Neutrophil (primary cell): Measurements from ENCODE around the gene CNGA2.

Experiments used
- H3K27ac ChIP-seq: fragments of 200-600 bp; sonication (generic); 2 replicates; pipeline ENCODE4 v1.5.1; 2016; ENCODE audit warnings: mild to moderate bottlenecking, moderate library complexity
- H3K27me3 ChIP-seq: fragments of 200-600 bp; sonication (generic); 2 replicates; pipeline ENCODE4 v1.6.0; 2016; ENCODE audit warnings: mild to moderate bottlenecking
- H3K36me3 ChIP-seq: fragments of 200-600 bp; sonication (generic); 2 replicates; pipeline ENCODE4 v1.5.1; 2017
- H3K4me1 ChIP-seq, 2 experiments: fragments of 200-600 bp in 1 of 2; sonication (generic) in 1 of 2; 1 replicate in 1 of 2; 2 replicates in 1 of 2; pipeline versions ENCODE4 v1.5.1 to v1.6.1; 2013 to 2016; ENCODE audit warnings: low read depth in 1 of 2, low read length in 1 of 2, mild to moderate bottlenecking in 1 of 2, moderate library complexity in 1 of 2; ENCODE audit not compliant: control insufficient read depth in 1 of 2, insufficient read depth in 1 of 2
- H3K4me3 ChIP-seq, 2 experiments: fragments of 200-600 bp in 1 of 2; sonication (generic) in 1 of 2; 1 replicate in 1 of 2; 2 replicates in 1 of 2; pipeline ENCODE4 v1.5.1; 2013 to 2016; ENCODE audit warnings: low read depth in 1 of 2, low read length in 1 of 2, mild to moderate bottlenecking in 1 of 2, moderate library complexity in 1 of 2
- H3K9me3 ChIP-seq: fragments of 200-600 bp; sonication (generic); 2 replicates; pipeline ENCODE4 v1.5.1; 2016
- TF ChIP-seq, protein P1 (sequence below): fragments of 200-600 bp; sonication (generic); IDR thresholded peaks from 2 replicates; pipeline ENCODE4 v1.5.1; 2016; ENCODE audit warnings: antibody characterized with exemption

Gene CNGA2

DNA sequence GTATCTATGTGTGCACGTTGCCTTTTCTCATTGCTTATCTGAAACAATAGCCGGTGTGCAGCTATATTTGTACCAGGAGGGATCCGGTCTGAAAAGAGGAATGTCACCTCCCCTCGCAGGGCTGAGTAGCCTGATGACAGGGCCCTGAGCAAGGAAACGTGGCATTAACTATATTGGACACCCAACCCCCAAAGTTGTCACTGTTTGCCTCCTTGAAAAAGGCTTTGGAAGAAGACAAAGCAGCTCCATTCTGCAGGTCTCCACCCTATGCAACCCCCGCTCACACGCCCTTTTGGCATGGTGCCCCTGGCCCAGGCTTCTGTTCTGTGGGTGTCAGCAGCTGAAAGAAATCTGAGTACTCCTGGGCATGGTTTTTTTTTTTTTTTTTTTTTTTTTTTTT is 31.1 kb upstream of the CNGA2 start:
- Histone ChIP-seq H3K36me3 (no peaks in the 10 kb centered on the region), H3K4me1 (no peaks in the 10 kb centered on the region), H3K27ac (no peak overlapping the region), H3K27me3 (no peaks in the 10 kb centered on the region), H3K9me3 (no peaks in the 10 kb centered on the region), H3K4me3 (no peak overlapping the region)
- TF ChIP-seq, protein P1, sequence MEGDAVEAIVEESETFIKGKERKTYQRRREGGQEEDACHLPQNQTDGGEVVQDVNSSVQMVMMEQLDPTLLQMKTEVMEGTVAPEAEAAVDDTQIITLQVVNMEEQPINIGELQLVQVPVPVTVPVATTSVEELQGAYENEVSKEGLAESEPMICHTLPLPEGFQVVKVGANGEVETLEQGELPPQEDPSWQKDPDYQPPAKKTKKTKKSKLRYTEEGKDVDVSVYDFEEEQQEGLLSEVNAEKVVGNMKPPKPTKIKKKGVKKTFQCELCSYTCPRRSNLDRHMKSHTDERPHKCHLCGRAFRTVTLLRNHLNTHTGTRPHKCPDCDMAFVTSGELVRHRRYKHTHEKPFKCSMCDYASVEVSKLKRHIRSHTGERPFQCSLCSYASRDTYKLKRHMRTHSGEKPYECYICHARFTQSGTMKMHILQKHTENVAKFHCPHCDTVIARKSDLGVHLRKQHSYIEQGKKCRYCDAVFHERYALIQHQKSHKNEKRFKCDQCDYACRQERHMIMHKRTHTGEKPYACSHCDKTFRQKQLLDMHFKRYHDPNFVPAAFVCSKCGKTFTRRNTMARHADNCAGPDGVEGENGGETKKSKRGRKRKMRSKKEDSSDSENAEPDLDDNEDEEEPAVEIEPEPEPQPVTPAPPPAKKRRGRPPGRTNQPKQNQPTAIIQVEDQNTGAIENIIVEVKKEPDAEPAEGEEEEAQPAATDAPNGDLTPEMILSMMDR: no peak

DNA sequence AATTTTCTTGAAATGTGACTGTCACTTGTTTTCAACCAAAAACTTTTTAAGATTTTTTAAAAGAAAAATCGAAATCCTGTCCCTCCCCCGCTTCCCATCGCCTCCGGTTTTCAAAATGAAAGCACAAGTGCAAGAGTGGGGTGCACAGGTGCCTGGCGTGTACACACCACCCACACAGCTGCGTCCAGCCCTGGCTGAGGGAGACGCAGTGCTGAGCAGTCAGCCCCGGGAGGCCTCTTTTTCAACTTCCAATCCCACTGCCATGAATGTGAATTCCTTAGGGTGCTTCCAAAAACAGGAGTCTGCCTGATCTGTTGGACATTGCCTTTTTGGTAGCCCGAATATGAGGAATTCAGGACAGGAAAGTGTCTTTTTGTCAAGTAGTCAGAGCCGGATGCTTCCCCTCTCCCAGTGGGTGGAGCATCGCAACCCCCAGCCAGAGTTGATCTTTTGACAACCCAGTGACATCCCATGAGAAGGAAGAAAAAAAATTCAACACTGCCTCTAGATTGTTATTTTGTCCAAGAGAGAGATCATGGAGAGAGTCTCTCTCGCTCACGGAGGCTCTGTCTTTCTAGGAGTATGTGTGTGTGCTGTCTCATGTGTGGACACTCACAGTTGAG is 30.4 kb upstream of the CNGA2 start:
- Histone ChIP-seq H3K36me3 (no peaks in the 10 kb centered on the region), H3K9me3 (no peaks in the 10 kb centered on the region), H3K4me3 (no peak overlapping the region), H3K27ac (no peak overlapping the region), H3K27me3 (no peaks in the 10 kb centered on the region), H3K4me1 (no peaks in the 10 kb centered on the region)
- TF ChIP-seq, protein P1: no peak

DNA sequence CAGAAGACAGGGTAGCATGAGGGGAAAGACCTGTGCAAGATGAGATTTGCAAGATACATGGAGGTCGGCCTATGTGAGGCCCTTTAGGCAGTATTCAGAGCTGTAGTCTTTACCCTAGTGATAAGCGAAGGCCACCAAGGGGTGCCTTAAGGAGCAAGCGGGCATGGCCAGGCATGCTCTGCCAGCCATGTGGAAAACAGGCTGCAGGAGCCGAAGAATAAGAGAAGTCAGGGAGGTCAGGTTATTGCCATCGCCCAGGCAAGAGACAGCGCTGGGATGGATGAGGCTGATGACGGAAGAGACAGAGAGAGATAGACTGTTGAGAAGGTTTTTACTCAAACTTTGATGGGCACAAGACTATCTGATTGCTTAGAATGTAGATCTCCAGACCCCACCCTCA is 25.7 kb upstream of the CNGA2 start:
- Histone ChIP-seq H3K9me3 (no peaks in the 10 kb centered on the region), H3K27me3 (no peaks in the 10 kb centered on the region), H3K36me3 (no peaks in the 10 kb centered on the region), H3K27ac (no peak overlapping the region), H3K4me3 (no peak overlapping the region), H3K4me1 (no peaks in the 10 kb centered on the region)
- TF ChIP-seq, protein P1: no peak

DNA sequence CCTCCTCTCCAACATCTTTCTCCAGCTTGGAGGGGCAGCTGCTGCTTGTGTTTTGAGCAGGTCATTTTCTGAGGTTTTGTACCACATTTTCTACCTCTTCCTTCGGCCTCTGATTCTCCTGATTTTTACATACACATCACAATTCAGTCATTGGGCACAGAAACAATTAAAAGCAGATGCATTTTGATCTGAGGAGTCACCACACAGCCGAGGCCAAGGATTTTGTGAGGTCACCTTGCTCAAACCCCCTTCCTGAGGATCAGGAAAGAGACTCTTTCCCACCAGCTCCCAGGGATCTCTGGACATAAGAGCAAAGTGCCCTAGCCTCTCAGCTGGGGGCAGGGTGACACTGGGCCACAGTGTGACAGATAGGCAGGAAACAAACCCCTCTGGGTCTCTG is 24.1 kb upstream of the CNGA2 start:
- Histone ChIP-seq H3K27me3 (no peaks in the 10 kb centered on the region), H3K9me3 (no peaks in the 10 kb centered on the region), H3K4me3 (no peak overlapping the region), H3K27ac (no peak overlapping the region), H3K4me1 (no peaks in the 10 kb centered on the region), H3K36me3 (no peaks in the 10 kb centered on the region)
- TF ChIP-seq, protein P1: no peak

DNA sequence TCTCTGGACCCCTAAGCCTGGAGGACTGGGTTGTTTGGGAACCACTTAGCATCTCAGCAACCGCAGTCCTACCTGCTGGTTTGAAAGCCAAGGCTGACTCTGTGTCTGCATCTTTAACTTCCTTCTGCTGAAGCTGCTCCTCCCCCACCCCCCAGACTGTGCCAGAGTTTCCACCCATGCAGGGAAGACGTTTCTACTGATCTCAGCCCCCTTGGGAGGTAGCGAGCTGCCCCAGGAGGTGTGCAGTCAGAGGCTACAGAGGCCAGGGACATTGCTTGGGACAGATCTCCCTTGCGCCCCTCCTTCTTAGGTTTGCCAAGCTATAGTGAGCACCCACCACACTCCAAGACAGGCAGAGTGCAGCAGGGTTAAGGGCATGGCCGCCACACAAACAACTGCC is 23.4 kb upstream of the CNGA2 start:
- TF ChIP-seq, protein P1: no peak
- H3K27me3 ChIP-seq: no peaks in the 10 kb centered on the region
- no peaks in the 10 kb centered on the region for H3K36me3 ChIP-seq
- H3K4me3 ChIP-seq: no peak overlapping the region
- H3K27ac ChIP-seq: no peak overlapping the region
- H3K4me1 ChIP-seq: no peaks in the 10 kb centered on the region
- no peaks in the 10 kb centered on the region for H3K9me3 ChIP-seq

DNA sequence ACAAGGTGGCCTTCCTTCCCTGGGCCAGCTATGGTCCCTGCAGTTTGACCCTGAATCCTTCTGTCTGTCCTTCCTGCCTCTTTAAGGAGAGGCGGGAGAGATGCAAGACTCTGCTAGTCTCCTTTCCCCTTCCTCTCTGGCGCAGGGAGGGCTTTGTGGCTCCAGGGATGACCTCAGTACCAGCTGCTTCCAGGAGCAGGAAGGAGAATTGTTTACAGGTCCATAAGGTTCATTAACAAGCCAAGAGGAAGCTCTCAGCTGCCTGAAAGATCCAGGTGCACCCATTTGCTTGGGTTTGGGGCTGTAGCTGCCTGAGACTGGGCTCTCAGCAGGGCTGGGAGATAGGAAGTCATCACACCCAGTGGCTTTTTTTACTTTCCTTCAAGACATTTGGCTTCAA is 22.8 kb upstream of the CNGA2 start:
- Histone ChIP-seq H3K27me3 (no peaks in the 10 kb centered on the region), H3K27ac (no peak overlapping the region), H3K4me3 (no peak overlapping the region), H3K9me3 (no peaks in the 10 kb centered on the region), H3K4me1 (no peaks in the 10 kb centered on the region), H3K36me3 (no peaks in the 10 kb centered on the region)
- TF ChIP-seq, protein P1: no peak
